Activated T-helper 17 cell treated with anti-CD3 and anti-CD28 coated beads, Interleukin-2, amount 50 U/mL, for 72 hours (primary cell): Measurements from ENCODE around the gene TRAM2. TPM values are rescaled to one million over a fixed set of nuclear protein-coding genes. Genes with fewer than 3 reads are reported as not detected.

Source experiments
- ATAC-seq: fragments of 150-1000 bp; cut with Tn5 transposase; replicated peaks from 2 replicates; pipeline ENCODE4 v1.10.0; 2021; ENCODE audit warnings: mild to moderate bottlenecking, moderate library complexity
- H3K27ac Mint-ChIP-seq: one replicate; pipeline ENCODE4 v1.8.0; 2022; ENCODE audit warnings: mixed read lengths
- H3K27me3 Mint-ChIP-seq: one replicate; pipeline ENCODE4 v1.8.0; 2022; ENCODE audit warnings: mixed read lengths
- H3K36me3 Mint-ChIP-seq: one replicate; pipeline ENCODE4 v1.8.0; 2022; ENCODE audit warnings: low read depth, mild to moderate bottlenecking, mixed read lengths
- H3K4me1 Mint-ChIP-seq: one replicate; pipeline ENCODE4 v1.8.0; 2022; ENCODE audit warnings: mixed read lengths
- H3K4me3 Mint-ChIP-seq: one replicate; pipeline ENCODE4 v1.8.0; 2022; ENCODE audit warnings: mild to moderate bottlenecking, mixed read lengths
- H3K9me3 Mint-ChIP-seq: one replicate; pipeline ENCODE4 v1.8.0; 2022; ENCODE audit warnings: mixed read lengths
- total RNA-seq, 2 donors: library from RNA; stranded (reverse); gene quantifications; one replicate each; pipeline ENCODE4 v1.2.3, GENCODE V29; 2022

The TRAM2 gene
- total RNA-seq, 2 donors from 2014 or later: 1.7 to 5.4 TPM

DNA sequence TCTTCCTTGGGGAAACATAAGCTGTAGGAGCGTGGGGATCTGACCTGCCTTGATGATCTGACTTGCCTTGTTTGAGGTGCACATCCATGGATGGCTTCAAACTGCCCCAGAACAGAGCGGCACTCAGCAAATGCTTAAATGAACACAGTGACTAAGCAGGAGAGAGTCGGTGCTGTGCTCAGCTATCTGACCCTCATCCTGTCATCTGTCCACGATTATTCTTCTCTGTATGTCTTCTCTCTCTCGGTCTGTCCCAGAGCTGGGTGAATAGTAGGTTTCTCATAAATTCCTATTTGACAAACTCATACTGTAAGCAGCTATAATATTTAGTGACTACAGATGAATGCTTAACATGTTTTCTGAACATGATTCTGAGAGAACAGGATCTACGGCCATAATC, 37.3 kb downstream of the TRAM2 start:
- Mint-ChIP-seq H3K27me3 (no peaks in the 10 kb centered on the region), H3K4me1 (peaks cover 23% of the 10 kb centered on the region), H3K4me3 (no peak overlapping the region), H3K9me3 (no peaks in the 10 kb centered on the region), H3K27ac (no peak overlapping the region), H3K36me3 (no peaks in the 10 kb centered on the region)
- no peak for ATAC-seq

GRCh38 chr6:52538901-52539354, 37.9 kb downstream of the TRAM2 start:
- Mint-ChIP-seq H3K27me3 (no peaks in the 10 kb centered on the region), H3K9me3 (no peaks in the 10 kb centered on the region), H3K4me1 (peaks cover 23% of the 10 kb centered on the region), H3K27ac (no peak overlapping the region), H3K4me3 (no peak overlapping the region), H3K36me3 (no peaks in the 10 kb centered on the region)
- ATAC-seq: no peak

DNA sequence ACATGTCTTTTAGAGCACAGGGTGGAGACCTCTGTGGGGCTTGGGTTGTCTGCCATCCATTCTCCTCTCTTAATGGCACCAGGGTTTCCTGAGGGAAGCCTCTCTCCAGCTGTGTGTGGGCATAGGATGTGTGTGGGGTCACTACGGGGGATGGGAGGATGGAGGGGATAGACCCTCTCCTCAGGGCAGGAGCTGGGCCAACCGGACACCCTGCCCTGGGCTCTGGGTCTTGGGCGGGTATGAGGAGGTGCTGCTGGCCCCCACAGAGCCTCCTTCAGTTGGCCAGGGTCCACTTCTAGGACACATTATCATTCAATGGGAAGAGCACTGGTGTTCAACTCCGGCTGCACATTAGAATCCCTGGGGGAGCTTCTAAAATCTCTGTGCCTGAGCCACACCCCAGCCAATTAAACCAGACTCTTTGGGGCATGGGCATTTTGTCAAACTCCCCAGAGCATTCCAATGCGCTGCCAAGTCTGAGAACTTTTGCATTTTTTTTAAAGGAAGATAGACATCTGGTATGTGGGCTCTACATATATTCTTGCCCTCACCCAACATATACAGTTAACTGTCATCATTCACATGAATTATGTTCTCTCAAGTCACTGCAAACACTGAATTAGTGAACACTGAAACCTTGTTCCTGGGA, 38.5 kb downstream of the TRAM2 start:
- Mint-ChIP-seq H3K4me1 (peaks cover 23% of the 10 kb centered on the region), H3K36me3 (no peaks in the 10 kb centered on the region), H3K27me3 (no peaks in the 10 kb centered on the region), H3K27ac (peak overlapping the region; percentile 42), H3K9me3 (no peaks in the 10 kb centered on the region), H3K4me3 (peak overlapping the region; percentile 25)
- ATAC-seq: no peak

DNA sequence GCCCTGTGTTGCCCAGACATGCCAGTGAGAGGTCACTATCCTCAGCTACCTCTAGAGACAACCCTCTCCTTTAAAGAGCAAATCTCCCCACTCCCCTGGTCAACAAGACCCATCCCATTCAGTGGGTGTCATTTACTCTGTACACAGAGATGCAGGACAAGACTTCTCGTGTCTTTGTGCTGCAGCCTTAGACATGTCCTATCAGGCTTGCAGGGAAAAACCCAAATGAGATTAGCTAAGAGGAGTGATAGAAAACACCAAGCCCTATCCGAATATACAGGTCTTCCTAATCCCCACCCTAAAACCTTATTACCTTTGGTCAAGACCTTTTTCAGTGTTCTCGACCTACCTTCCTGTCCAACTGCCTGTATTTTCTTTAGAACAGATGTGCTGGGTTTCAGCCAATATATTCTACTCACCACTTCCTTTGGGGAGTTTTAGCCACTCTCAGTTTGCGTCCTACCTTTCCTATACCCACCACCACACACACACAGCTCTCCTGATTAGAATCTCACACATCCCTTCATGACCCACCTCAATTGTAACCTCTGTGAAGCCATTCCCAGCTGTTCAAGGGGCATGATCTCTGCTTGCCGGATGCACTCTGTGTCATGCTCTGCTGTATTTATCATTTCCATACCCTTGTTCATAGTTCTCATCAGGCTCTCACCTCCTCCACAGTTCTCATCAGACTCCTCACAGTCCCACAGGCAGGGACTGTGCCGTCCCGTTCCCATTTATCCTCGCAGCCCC, 39.7 kb downstream of the TRAM2 start:
- Mint-ChIP-seq H3K27ac (peak overlapping the region; percentile 42), H3K4me3 (peak overlapping the region; percentile 25), H3K27me3 (no peaks in the 10 kb centered on the region), H3K36me3 (no peaks in the 10 kb centered on the region), H3K9me3 (no peaks in the 10 kb centered on the region), H3K4me1 (peaks cover 23% of the 10 kb centered on the region)
- peak; percentile 76 for ATAC-seq

- Mint-ChIP-seq H3K9me3 (no peaks in the 10 kb centered on the region), H3K36me3 (no peaks in the 10 kb centered on the region), H3K27me3 (no peaks in the 10 kb centered on the region), H3K4me1 (peaks cover 23% of the 10 kb centered on the region), H3K27ac (no peak overlapping the region), H3K4me3 (no peak overlapping the region)
- ATAC-seq: no peak
These were observed 40.4 kb downstream of the TRAM2 start for GRCh38 chr6:52536424-52536916.

- peaks cover 23% of the 10 kb centered on the region for H3K4me1 Mint-ChIP-seq
- no peak overlapping the region for H3K4me3 Mint-ChIP-seq
- no peaks in the 10 kb centered on the region for H3K9me3 Mint-ChIP-seq
- no peak for ATAC-seq
- no peaks in the 10 kb centered on the region for H3K36me3 Mint-ChIP-seq
- no peaks in the 10 kb centered on the region for H3K27me3 Mint-ChIP-seq
- H3K27ac Mint-ChIP-seq: peak overlapping the region; percentile 5
These were observed 41.0 kb downstream of the TRAM2 start for GRCh38 chr6:52535711-52536423.

- no peaks in the 10 kb centered on the region for H3K9me3 Mint-ChIP-seq
- peak; percentile 70 for ATAC-seq
- H3K27me3 Mint-ChIP-seq: no peaks in the 10 kb centered on the region
- peaks cover 23% of the 10 kb centered on the region for H3K4me1 Mint-ChIP-seq
- no peaks in the 10 kb centered on the region for H3K36me3 Mint-ChIP-seq
- H3K4me3 Mint-ChIP-seq: no peak overlapping the region
- H3K27ac Mint-ChIP-seq: peak overlapping the region; percentile 5
These were observed 41.9 kb downstream of the TRAM2 start for GRCh38 chr6:52534966-52535390.

DNA sequence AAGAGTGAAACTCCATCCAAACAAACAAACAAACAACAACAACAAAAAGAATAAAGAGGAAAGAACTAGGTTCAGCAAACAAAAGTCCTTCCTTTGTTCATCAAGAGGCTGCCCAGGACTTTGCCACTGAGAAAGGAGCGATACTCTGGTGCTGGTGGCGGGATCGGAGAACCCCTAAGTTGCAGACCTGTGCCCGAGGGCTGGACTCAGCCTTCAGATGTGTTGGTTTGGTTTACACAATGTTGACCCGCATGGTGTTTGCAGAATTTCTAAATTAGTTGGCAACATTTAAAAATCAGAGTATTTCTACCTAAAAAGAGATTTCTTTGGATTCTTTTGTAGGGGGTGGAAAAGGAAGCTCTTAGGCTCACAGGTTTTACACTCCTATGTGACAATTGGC, 42.5 kb downstream of the TRAM2 start:
- Mint-ChIP-seq H3K27ac (no peak overlapping the region), H3K4me3 (no peak overlapping the region), H3K9me3 (no peaks in the 10 kb centered on the region), H3K27me3 (no peaks in the 10 kb centered on the region), H3K36me3 (no peaks in the 10 kb centered on the region), H3K4me1 (peaks cover 23% of the 10 kb centered on the region)
- no peak for ATAC-seq

GRCh38 chr6:52533491-52533890, 43.4 kb downstream of the TRAM2 start:
- ATAC-seq: no peak

DNA sequence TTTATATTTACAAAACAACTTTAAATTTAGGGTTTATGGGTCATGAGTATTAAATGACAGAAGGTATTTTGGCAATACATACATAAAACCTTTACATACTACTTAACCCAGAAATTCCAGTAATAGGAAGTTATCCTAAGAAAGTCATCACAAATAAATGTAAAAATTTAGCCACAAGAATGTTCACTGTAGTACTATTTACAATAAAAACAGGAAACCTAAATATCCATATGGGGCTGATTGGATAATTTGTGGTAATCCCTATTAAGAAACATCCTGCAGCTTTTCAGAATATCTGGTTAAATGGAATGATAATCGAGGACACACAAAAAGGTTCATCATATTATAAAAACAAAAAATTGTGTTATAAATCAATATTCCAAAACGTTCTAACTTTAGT, 44.4 kb downstream of the TRAM2 start:
- Mint-ChIP-seq H3K4me1 (peaks cover 16% of the 10 kb centered on the region), H3K27ac (no peak overlapping the region), H3K36me3 (no peaks in the 10 kb centered on the region), H3K4me3 (no peak overlapping the region), H3K27me3 (no peaks in the 10 kb centered on the region), H3K9me3 (no peaks in the 10 kb centered on the region)
- no peak for ATAC-seq

More at GRCh38 chr6:52533491-52533890, 43.4 kb downstream of the TRAM2 start:
- no peaks in the 10 kb centered on the region for H3K9me3 Mint-ChIP-seq
- H3K36me3 Mint-ChIP-seq: no peaks in the 10 kb centered on the region
- no peak overlapping the region for H3K4me3 Mint-ChIP-seq
- H3K27ac Mint-ChIP-seq: no peak overlapping the region
- no peaks in the 10 kb centered on the region for H3K27me3 Mint-ChIP-seq
- peaks cover 23% of the 10 kb centered on the region for H3K4me1 Mint-ChIP-seq

- H3K27me3 Mint-ChIP-seq: no peaks in the 10 kb centered on the region
- H3K9me3 Mint-ChIP-seq: no peaks in the 10 kb centered on the region
- no peak for ATAC-seq
- H3K27ac Mint-ChIP-seq: no peak overlapping the region
- H3K4me1 Mint-ChIP-seq: peaks cover 11% of the 10 kb centered on the region
- no peak overlapping the region for H3K4me3 Mint-ChIP-seq
- H3K36me3 Mint-ChIP-seq: no peaks in the 10 kb centered on the region
These were observed 45.0 kb downstream of the TRAM2 start for GRCh38 chr6:52531834-52532233.

DNA sequence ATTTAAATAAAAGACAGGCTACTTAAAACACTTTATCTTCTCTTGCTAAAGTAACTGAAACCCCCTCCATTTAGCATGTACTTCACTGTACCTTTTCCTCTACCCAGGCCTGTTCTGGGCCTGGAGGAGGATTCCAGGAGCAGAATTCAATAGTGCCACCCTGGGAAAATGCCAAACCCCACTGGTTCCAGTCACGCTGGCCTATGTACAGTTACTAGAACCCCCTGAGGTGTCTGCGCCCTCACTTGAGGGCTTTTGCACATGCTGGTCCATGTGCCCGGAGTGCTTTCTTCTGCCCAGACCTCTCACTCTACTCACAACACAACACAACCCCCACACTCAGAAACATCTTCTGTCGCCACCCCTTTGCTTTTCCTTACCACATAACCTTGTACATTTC, 45.5 kb downstream of the TRAM2 start:
- no peak overlapping the region for H3K4me3 Mint-ChIP-seq
- no peaks in the 10 kb centered on the region for H3K9me3 Mint-ChIP-seq
- H3K27me3 Mint-ChIP-seq: no peaks in the 10 kb centered on the region
- H3K4me1 Mint-ChIP-seq: peaks cover 11% of the 10 kb centered on the region
- H3K36me3 Mint-ChIP-seq: no peaks in the 10 kb centered on the region
- no peak for ATAC-seq
- H3K27ac Mint-ChIP-seq: no peak overlapping the region

GRCh38 chr6:52530351-52530750, 46.5 kb downstream of the TRAM2 start:
- no peak for ATAC-seq
- H3K27ac Mint-ChIP-seq: no peak overlapping the region
- peaks cover 5% of the 10 kb centered on the region for H3K4me1 Mint-ChIP-seq
- H3K36me3 Mint-ChIP-seq: no peaks in the 10 kb centered on the region
- no peaks in the 10 kb centered on the region for H3K9me3 Mint-ChIP-seq
- H3K4me3 Mint-ChIP-seq: no peak overlapping the region
- no peaks in the 10 kb centered on the region for H3K27me3 Mint-ChIP-seq

GRCh38 chr6:52529311-52529710, 47.5 kb downstream of the TRAM2 start:
- H3K4me1 Mint-ChIP-seq: no peaks in the 10 kb centered on the region
- no peaks in the 10 kb centered on the region for H3K27me3 Mint-ChIP-seq
- H3K27ac Mint-ChIP-seq: no peak overlapping the region
- H3K4me3 Mint-ChIP-seq: no peak overlapping the region
- peak; percentile 62 for ATAC-seq
- H3K36me3 Mint-ChIP-seq: no peaks in the 10 kb centered on the region
- H3K9me3 Mint-ChIP-seq: no peaks in the 10 kb centered on the region
